H1 (cell line): ENCODE measurements around the gene SNX32. TPM values are rescaled to one million over a fixed set of nuclear protein-coding genes. Genes with fewer than 3 reads are reported as not detected.
A peak's percentile ranks its signal among the peaks of the same experiment; 100 is the strongest.

Source experiments
- BACH1 ChIP-seq: IDR thresholded peaks from 2 replicates; pipeline ENCODE4 v1.6.1; 2012; ENCODE audit warnings: low read length, improper control_type of control experiment
- CEBPB ChIP-seq: IDR thresholded peaks from 2 replicates; pipeline ENCODE4 v1.6.1; 2012; ENCODE audit warnings: low read depth, low read length
- CREB1 ChIP-seq: IDR thresholded peaks from 2 replicates; pipeline ENCODE4 v1.6.1; 2012; ENCODE audit warnings: inconsistent platforms
- CTCF ChIP-seq, 3 experiments: IDR thresholded peaks; 1 replicate in 2 of 3; 2 replicates in 1 of 3; pipeline versions ENCODE4 v1.5.1 to v1.6.1; 2011; ENCODE audit warnings: low read length in 3 of 3, mild to moderate bottlenecking in 3 of 3, inconsistent platforms in 2 of 3, low read depth in 1 of 3, moderate library complexity in 1 of 3; ENCODE audit not compliant: insufficient read depth in 1 of 3; ENCODE audit errors: control extremely low read depth in 1 of 3
- E2F6 ChIP-seq: IDR thresholded peaks from 2 replicates; pipeline ENCODE4 v1.6.1; 2012; ENCODE audit warnings: inconsistent platforms
- EP300 ChIP-seq, 2 experiments: IDR thresholded peaks; 1 replicate in 1 of 2; 2 replicates in 1 of 2; pipeline ENCODE4 v1.6.1; 2011 to 2012; ENCODE audit warnings: low read depth in 2 of 2, low read length in 2 of 2, mild to moderate bottlenecking in 2 of 2, borderline replicate concordance in 1 of 2, inconsistent platforms in 1 of 2, moderate library complexity in 1 of 2
- KDM5A ChIP-seq: fragments of 200-600 bp; IDR thresholded peaks from 2 replicates; pipeline ENCODE4 v1.7.1; 2012; ENCODE audit warnings: mild to moderate bottlenecking, low read length, inconsistent platforms, mixed read lengths
- MAX ChIP-seq: IDR thresholded peaks from 2 replicates; pipeline ENCODE4 v1.6.1; 2012; ENCODE audit warnings: inconsistent platforms
- SAP30 ChIP-seq: fragments of 300-600 bp; sonication (generic); IDR thresholded peaks from 2 replicates; pipeline ENCODE4 v1.7.1; 2012; ENCODE audit warnings: low read length, moderate library complexity, mild to moderate bottlenecking, inconsistent platforms; ENCODE audit not compliant: insufficient read depth, insufficient replicate concordance
- SIRT6 ChIP-seq: IDR thresholded peaks from one replicate; pipeline ENCODE4 v1.7.1; 2012; ENCODE audit warnings: low read length, inconsistent platforms
- TBP ChIP-seq: IDR thresholded peaks from 2 replicates; pipeline ENCODE4 v1.6.1; 2011; ENCODE audit warnings: low read depth, low read length, improper control_type of control experiment
- TCF12 ChIP-seq: IDR thresholded peaks from 2 replicates; pipeline ENCODE4 v1.6.1; 2011; ENCODE audit warnings: low read depth, mild to moderate bottlenecking, low read length
- YY1 ChIP-seq: IDR thresholded peaks from 2 replicates; pipeline ENCODE4 v1.6.1; 2011; ENCODE audit warnings: low read depth, mild to moderate bottlenecking, low read length
- polyA plus RNA-seq, 7 experiments: library from polyadenylated mRNA; depleted of rRNA in 3 of 7; stranded (reverse) in 5 of 7; unstranded in 2 of 7; fragments of >200 nt in 5 of 7; fragments of 200-250 nt in 2 of 7; gene quantifications; 1 replicate in 5 of 7; 2 replicates in 1 of 7; 4 replicates in 1 of 7; pipeline versions ENCODE4 v1.2.1 to v1.2.3, GENCODE V29; 2011 to 2013; ENCODE audit warnings: missing spikeins in 2 of 7, mixed read lengths in 2 of 7
- total RNA-seq: library from RNA; stranded (reverse); fragmentation: NEBNext Ultra II Directional; extraction: Animal tissue kit (Norgen Biotek cat#: 25700); gene quantifications from 2 replicates; pipeline ENCODE4 v1.2.1, GENCODE V29; 2021

SNX32 gene
- total and polyA plus RNA-seq, 2 of the 8 experiments (the other 6 are each of a cell fraction or from before 2014, with no cell fraction given), result 0.76 to 2.2 TPM

- TF ChIP-seq CTCF (IDR thresholded peaks at IDR 0.05; ENCODE audit: control extremely low read depth in 1 of 3, insufficient read depth in 1 of 3, low read depth in 1 of 3, low read length in 3 of 3) (peak in 2 of 3 experiments; percentile 85 to 88; a peak in 3 of 4 replicates), TCF12 (no peak), CREB1 (peak; percentile 30), EP300 (IDR thresholded peaks at IDR 0.05; ENCODE audit: borderline replicate concordance in 1 of 2, low read depth in 2 of 2, low read length in 2 of 2) (peak in 1 of 2 experiments; percentile 61; a peak in 1 of 3 replicates), BACH1 (no peak), KDM5A (no peak), E2F6 (no peak), CEBPB (no peak), MAX (peak; percentile 33), TBP (peak; percentile 87), SIRT6 (no peak), SAP30 (no peak), YY1 (0 out of 2 replicates have a peak, but pooled peaks have one; percentile 11)
Measured at GRCh38 chr11:65860278-65861164, 26.8 kb downstream of the SNX32 start, which contains the start of gene MUS81 (continued).
